ENCODE results near the gene GNGT1. TPM values are rescaled to one million over a fixed set of nuclear protein-coding genes. Genes with fewer than 3 reads are reported as not detected.
"Not testable (repeated sequence)": the region's sequence is repeated elsewhere in the genome, so short reads cannot be mapped to it uniquely, and the experiment has no call there.

Gene GNGT1
- total RNA-seq, 2 experiments from 2014 or later: not detected

- intact Hi-C loops (cut with micrococcal nuclease): no loop called here
- H3K27ac Mint-ChIP-seq: no peak overlapping the region
- peaks cover 38% of the 10 kb centered on the region for H3K27me3 Mint-ChIP-seq (ENCODE audit: low read depth)
- DNase-seq: no peak
- no peaks in the 10 kb centered on the region for H3K36me3 Mint-ChIP-seq (ENCODE audit: low read depth)
- no peak overlapping the region for H3K4me3 Mint-ChIP-seq
- CTCF ChIA-PET: interaction anchor here (1.4 kb wide), 1 partner anchor 14 kb away, joined by 3 read pairs; no protein-coding TSS in a partner anchor
- H3K4me1 Mint-ChIP-seq (ENCODE audit: low read depth): peaks cover 10% of the 10 kb centered on the region
- no peaks in the 10 kb centered on the region for H3K9me3 Mint-ChIP-seq
Measured at GRCh38 chr7:93889261-93889660, 17.1 kb upstream of the GNGT1 start.

- H3K27ac Mint-ChIP-seq: no peak overlapping the region
- no peaks in the 10 kb centered on the region for H3K36me3 Mint-ChIP-seq (ENCODE audit: low read depth)
- H3K27me3 Mint-ChIP-seq (ENCODE audit: low read depth): peaks cover 38% of the 10 kb centered on the region
- no peaks in the 10 kb centered on the region for H3K9me3 Mint-ChIP-seq
- intact Hi-C loops (cut with micrococcal nuclease): no loop called here
- peak; percentile 16 for DNase-seq
- peaks cover 10% of the 10 kb centered on the region for H3K4me1 Mint-ChIP-seq (ENCODE audit: low read depth)
- CTCF ChIA-PET: interaction anchor here (1.2 to 1.4 kb wide), 2 partner anchors 11 to 13 kb away, joined by 3 read pairs; no protein-coding TSS in a partner anchor
- H3K4me3 Mint-ChIP-seq: peak overlapping the region; percentile 11
Measured at GRCh38 chr7:93890041-93890463, 16.3 kb upstream of the GNGT1 start.

GRCh38 chr7:93890464-93891068 lies 15.8 kb upstream of the GNGT1 start, which contains the start of gene TFPI2:
Gene TFPI2, minus strand, starts transcription at chr7:93890753. Its CDS starts 75 bp downstream, at chr7:93890678.
- peak within 1 kb of the TSS; percentile 16 for H3K4me3 Mint-ChIP-seq
- intact Hi-C loops (cut with micrococcal nuclease): no loop called here
- CTCF ChIA-PET: interaction anchor here (1.0 to 1.2 kb wide), 2 partner anchors 11 to 13 kb away, joined by 3 read pairs; no protein-coding TSS in a partner anchor

GRCh38 chr7:93894426-93894825 lies 11.9 kb upstream of the GNGT1 start:
- no peaks in the 10 kb centered on the region for H3K9me3 Mint-ChIP-seq
- DNase-seq: no peak
- no peak overlapping the region for H3K4me3 Mint-ChIP-seq
- no peak overlapping the region for H3K27ac Mint-ChIP-seq
- no peaks in the 10 kb centered on the region for H3K36me3 Mint-ChIP-seq (ENCODE audit: low read depth)
- H3K27me3 Mint-ChIP-seq (ENCODE audit: low read depth): peaks cover 29% of the 10 kb centered on the region
- intact Hi-C loops (cut with micrococcal nuclease): no loop called here
- H3K4me1 Mint-ChIP-seq (ENCODE audit: low read depth): peaks cover 10% of the 10 kb centered on the region
- CTCF ChIA-PET: no interaction called here

More at GRCh38 chr7:93890464-93891068, 15.8 kb upstream of the GNGT1 start, which contains the start of gene TFPI2:
- peaks cover 38% of the 10 kb centered on the region for H3K27me3 Mint-ChIP-seq (ENCODE audit: low read depth)
- no peaks in the 10 kb centered on the region for H3K9me3 Mint-ChIP-seq
- peak; percentile 44 for DNase-seq
- H3K27ac Mint-ChIP-seq: no peak within 1 kb of the TSS
- H3K36me3 Mint-ChIP-seq (ENCODE audit: low read depth): no peaks in the 10 kb centered on the region
- H3K4me1 Mint-ChIP-seq (ENCODE audit: low read depth): peaks cover 10% of the 10 kb centered on the region

- H3K4me1 Mint-ChIP-seq (ENCODE audit: low read depth): peaks cover 4% of the 10 kb centered on the region
- DNase-seq: no peak
- no peaks in the 10 kb centered on the region for H3K9me3 Mint-ChIP-seq
- H3K27me3 Mint-ChIP-seq (ENCODE audit: low read depth): peaks cover 28% of the 10 kb centered on the region
- CTCF ChIA-PET: no interaction called here
- no peak overlapping the region for H3K27ac Mint-ChIP-seq
- H3K4me3 Mint-ChIP-seq: no peak overlapping the region
- intact Hi-C loops (cut with micrococcal nuclease): no loop called here
- H3K36me3 Mint-ChIP-seq (ENCODE audit: low read depth): no peaks in the 10 kb centered on the region
Measured at GRCh38 chr7:93894966-93895640, 11.3 kb upstream of the GNGT1 start.

GRCh38 chr7:93895859-93896600 lies 10.3 kb upstream of the GNGT1 start:
- Mint-ChIP-seq H3K36me3 (ENCODE audit: low read depth) (no peaks in the 10 kb centered on the region), H3K27ac (no peak overlapping the region), H3K4me1 (ENCODE audit: low read depth) (no peaks in the 10 kb centered on the region), H3K9me3 (no peaks in the 10 kb centered on the region), H3K27me3 (ENCODE audit: low read depth) (peaks cover 24% of the 10 kb centered on the region), H3K4me3 (no peak overlapping the region)
- CTCF ChIA-PET: interaction anchor here (1.2 kb wide), 1 partner anchor 191 kb away, joined by 4 read pairs; no protein-coding TSS in a partner anchor
- no peak for DNase-seq
- intact Hi-C loops (cut with micrococcal nuclease): no loop called here

- Mint-ChIP-seq H3K27me3 (ENCODE audit: low read depth) (peaks cover 23% of the 10 kb centered on the region), H3K36me3 (ENCODE audit: low read depth) (no peaks in the 10 kb centered on the region), H3K4me1 (ENCODE audit: low read depth) (no peaks in the 10 kb centered on the region), H3K27ac (no peak overlapping the region), H3K4me3 (no peak overlapping the region), H3K9me3 (no peaks in the 10 kb centered on the region)
- DNase-seq: no peak
- CTCF ChIA-PET: no interaction called here
- intact Hi-C loops (cut with micrococcal nuclease): no loop called here
Measured at GRCh38 chr7:93897680-93898079, 8.7 kb upstream of the GNGT1 start.

GRCh38 chr7:93902777-93903423 lies 3.5 kb upstream of the GNGT1 start:
- Mint-ChIP-seq H3K4me3 (no peak overlapping the region), H3K4me1 (ENCODE audit: low read depth) (no peaks in the 10 kb centered on the region), H3K9me3 (no peaks in the 10 kb centered on the region), H3K27me3 (ENCODE audit: low read depth) (peaks cover 27% of the 10 kb centered on the region), H3K36me3 (ENCODE audit: low read depth) (no peaks in the 10 kb centered on the region), H3K27ac (no peak overlapping the region)
- intact Hi-C loops (cut with micrococcal nuclease): loop anchor here (1.0 to 10.0 kb wide), 5 partner anchors 184 to 534 kb away; no protein-coding TSS in a partner anchor
- CTCF ChIA-PET: interaction anchor here (0.6 to 3.6 kb wide), 5 partner anchors 11 to 494 kb away, joined by 3 to 18 read pairs (median 3); partner anchors contain the start of gene TFPI2
- peak; percentile 9 for DNase-seq

GRCh38 chr7:93910076-93910994 lies 4.0 kb downstream of the GNGT1 start:
- no peaks in the 10 kb centered on the region for H3K36me3 Mint-ChIP-seq (ENCODE audit: low read depth)
- DNase-seq: no peak
- CTCF ChIA-PET: interaction anchor here (0.9 kb wide), 1 partner anchor 169 kb away, joined by 4 read pairs; no protein-coding TSS in a partner anchor
- peaks cover 5% of the 10 kb centered on the region for H3K27me3 Mint-ChIP-seq (ENCODE audit: low read depth)
- H3K4me3 Mint-ChIP-seq: no peak overlapping the region
- no peaks in the 10 kb centered on the region for H3K4me1 Mint-ChIP-seq (ENCODE audit: low read depth)
- no peaks in the 10 kb centered on the region for H3K9me3 Mint-ChIP-seq
- no peak overlapping the region for H3K27ac Mint-ChIP-seq
- intact Hi-C loops (cut with micrococcal nuclease): no loop called here

GRCh38 chr7:93911242-93911641 lies 4.9 kb downstream of the GNGT1 start:
- CTCF ChIA-PET, DNase-seq, H3K4me3 Mint-ChIP-seq: not testable (repeated sequence)

GRCh38 chr7:93911661-93912060 lies 5.3 kb downstream of the GNGT1 start:
- H3K27me3 Mint-ChIP-seq (ENCODE audit: low read depth): not testable (repeated sequence)

More at GRCh38 chr7:93911242-93911641, 4.9 kb downstream of the GNGT1 start:
- H3K4me1 Mint-ChIP-seq (ENCODE audit: low read depth); H3K27me3 Mint-ChIP-seq (ENCODE audit: low read depth); intact Hi-C loops (cut with micrococcal nuclease); H3K27ac Mint-ChIP-seq; H3K36me3 Mint-ChIP-seq (ENCODE audit: low read depth); H3K9me3 Mint-ChIP-seq: not testable (repeated sequence)

More at GRCh38 chr7:93911661-93912060, 5.3 kb downstream of the GNGT1 start:
- H3K27ac Mint-ChIP-seq; H3K9me3 Mint-ChIP-seq; CTCF ChIA-PET; intact Hi-C loops (cut with micrococcal nuclease); DNase-seq; H3K4me3 Mint-ChIP-seq; H3K36me3 Mint-ChIP-seq (ENCODE audit: low read depth); H3K4me1 Mint-ChIP-seq (ENCODE audit: low read depth): not testable (repeated sequence)
